Choroid plexus epithelial cell (primary cell): Measurements from ENCODE around the gene ATRNL1.

ENCODE experiments used
- DNase-seq: peaks from one replicate; pipeline ENCODE4 v3.0.0-alpha.2; 2010; ENCODE audit warnings: low read depth
- H3K4me3 ChIP-seq: 2 replicates; pipeline ENCODE4 v1.5.1; 2011; ENCODE audit warnings: low read depth, mild to moderate bottlenecking, control low read depth, low read length, moderate library complexity
- CTCF ChIP-seq: conservative IDR thresholded peaks from 2 replicates; pipeline ENCODE4 v1.5.1; 2011; ENCODE audit warnings: low read depth, mild to moderate bottlenecking, control low read depth, inconsistent platforms, low read length, moderate library complexity

Gene ATRNL1

GRCh38 chr10:115939101-115939854, 846.1 kb downstream of the ATRNL1 start:
- no peak for TF ChIP-seq CTCF
- DNase-seq: no peak
- H3K4me3 ChIP-seq: no peak overlapping the region

DNA sequence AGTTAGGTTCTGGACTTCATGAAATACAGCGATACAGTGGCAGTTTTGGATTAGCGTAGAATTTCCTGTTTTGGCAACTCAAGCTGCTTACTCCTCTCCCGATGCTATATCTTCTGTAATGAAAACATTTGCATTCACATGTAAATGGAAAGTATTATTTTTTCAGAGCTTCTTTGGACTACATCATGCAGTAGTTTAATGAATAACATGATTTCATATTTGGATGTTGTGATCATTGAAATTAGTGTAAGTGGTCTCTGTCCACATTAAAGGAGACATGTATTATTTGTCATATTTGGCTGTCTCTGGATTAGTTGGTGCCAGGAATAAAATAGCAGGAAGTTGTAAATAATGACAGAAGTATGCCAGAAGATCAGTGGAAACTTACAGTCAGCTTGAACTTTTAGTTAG, 848.2 kb downstream of the ATRNL1 start:
- no peak for TF ChIP-seq CTCF
- H3K4me3 ChIP-seq: no peak overlapping the region
- DNase-seq: no peak

- DNase-seq: no peak
- H3K4me3 ChIP-seq: no peak overlapping the region
- no peak for TF ChIP-seq CTCF
Measured at GRCh38 chr10:115942101-115942500, 848.9 kb downstream of the ATRNL1 start.

DNA sequence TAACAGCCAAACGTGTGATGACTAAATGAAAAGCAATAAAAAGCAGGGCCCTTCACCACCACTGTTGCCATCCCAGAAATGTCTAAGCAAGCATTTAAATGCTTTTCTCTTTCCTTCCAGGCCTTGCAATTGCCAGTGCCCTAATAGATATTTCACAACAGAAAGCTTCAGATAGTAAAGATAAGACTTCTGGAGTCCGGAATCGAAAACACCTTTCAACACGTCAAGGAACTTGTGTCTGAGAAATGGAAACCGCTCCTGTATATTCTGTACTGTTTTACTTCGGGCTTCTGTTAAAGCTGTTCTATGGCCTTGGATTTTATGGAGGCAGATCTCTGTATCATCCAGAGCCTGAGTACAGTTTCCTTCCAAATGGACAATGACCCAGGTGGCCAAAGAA, 851.4 kb downstream of the ATRNL1 start:
- H3K4me3 ChIP-seq: no peak overlapping the region
- DNase-seq: no peak
- no peak for TF ChIP-seq CTCF

GRCh38 chr10:115945701-115946445, 852.7 kb downstream of the ATRNL1 start:
- no peak for TF ChIP-seq CTCF
- DNase-seq: no peak
- no peak overlapping the region for H3K4me3 ChIP-seq

- DNase-seq: peak; percentile 58
- no peak overlapping the region for H3K4me3 ChIP-seq
- TF ChIP-seq CTCF: no peak
Measured at GRCh38 chr10:115947104-115947503, 853.9 kb downstream of the ATRNL1 start.

DNA sequence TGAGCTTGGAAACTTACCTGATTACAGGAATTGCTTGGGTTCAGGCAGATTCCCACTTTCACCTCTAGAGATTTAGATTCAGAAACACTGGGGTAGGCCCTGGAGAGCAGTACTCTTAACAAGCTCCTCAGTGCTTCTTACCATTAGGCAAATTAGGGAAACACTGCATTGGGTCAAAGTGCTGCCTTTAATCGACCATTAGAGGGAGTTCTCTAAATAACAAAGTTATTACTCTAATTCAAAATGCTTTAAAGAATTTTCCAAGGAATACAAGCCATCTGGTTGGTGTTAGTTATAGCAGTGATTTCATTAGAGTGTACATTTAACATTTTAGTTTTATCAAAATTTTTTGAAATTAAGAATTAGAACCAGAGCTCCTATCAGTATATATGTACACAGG, 855.3 kb downstream of the ATRNL1 start:
- peak; percentile 54 for TF ChIP-seq CTCF
- DNase-seq: no peak
- H3K4me3 ChIP-seq: no peak overlapping the region
